ENCODE measurements around the gene P3H3.

The P3H3 gene, protein sequence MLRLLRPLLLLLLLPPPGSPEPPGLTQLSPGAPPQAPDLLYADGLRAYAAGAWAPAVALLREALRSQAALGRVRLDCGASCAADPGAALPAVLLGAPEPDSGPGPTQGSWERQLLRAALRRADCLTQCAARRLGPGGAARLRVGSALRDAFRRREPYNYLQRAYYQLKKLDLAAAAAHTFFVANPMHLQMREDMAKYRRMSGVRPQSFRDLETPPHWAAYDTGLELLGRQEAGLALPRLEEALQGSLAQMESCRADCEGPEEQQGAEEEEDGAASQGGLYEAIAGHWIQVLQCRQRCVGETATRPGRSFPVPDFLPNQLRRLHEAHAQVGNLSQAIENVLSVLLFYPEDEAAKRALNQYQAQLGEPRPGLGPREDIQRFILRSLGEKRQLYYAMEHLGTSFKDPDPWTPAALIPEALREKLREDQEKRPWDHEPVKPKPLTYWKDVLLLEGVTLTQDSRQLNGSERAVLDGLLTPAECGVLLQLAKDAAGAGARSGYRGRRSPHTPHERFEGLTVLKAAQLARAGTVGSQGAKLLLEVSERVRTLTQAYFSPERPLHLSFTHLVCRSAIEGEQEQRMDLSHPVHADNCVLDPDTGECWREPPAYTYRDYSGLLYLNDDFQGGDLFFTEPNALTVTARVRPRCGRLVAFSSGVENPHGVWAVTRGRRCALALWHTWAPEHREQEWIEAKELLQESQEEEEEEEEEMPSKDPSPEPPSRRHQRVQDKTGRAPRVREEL

DNA sequence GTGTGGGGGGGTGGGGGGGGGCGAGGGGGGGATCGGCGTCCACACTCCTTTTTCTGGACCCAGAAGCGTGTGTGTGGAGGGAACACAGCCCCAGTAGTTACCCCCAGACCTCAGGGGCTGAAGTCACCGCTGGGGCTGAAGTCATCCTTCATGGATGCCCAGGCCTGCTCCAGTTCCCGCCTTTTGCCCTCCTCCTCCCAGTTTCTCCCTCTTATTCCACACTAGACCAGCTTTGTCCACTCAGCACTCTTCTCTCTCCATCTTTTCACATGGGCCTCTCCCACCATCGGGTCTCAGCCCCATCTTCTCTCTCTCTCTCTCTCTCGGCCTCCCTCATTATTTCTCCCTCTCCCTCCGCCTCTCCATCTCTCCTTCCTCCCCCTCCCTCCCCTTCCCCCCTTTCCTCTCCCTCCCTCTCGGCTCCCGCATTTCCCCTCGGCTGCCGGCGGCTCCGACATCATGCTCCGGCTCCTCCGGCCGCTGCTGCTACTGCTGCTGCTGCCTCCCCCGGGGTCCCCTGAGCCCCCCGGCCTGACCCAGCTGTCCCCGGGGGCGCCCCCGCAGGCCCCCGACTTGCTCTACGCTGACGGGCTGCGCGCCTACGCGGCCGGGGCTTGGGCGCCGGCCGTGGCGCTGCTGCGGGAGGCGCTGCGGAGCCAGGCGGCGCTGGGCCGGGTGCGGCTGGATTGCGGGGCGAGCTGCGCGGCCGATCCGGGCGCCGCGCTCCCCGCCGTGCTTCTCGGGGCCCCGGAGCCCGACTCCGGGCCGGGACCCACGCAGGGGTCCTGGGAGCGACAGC is at the start of gene P3H3:
Gene P3H3 (plus strand): TSS at position 426 of the 799 bp plus-strand sequence. CDS start 34 bp downstream, at position 460.
- Histone ChIP-seq H3K27me3 (ENCODE audit: insufficient read depth, low read depth) (peaks cover 73% of the 10 kb centered on the region), H3K4me2 (no peak within 1 kb of the TSS), H3K4me3 (IDR thresholded peaks at IDR 0.05; ENCODE audit: insufficient read depth, low read depth, low read length) (no peak within 1 kb of the TSS), H4K20me1 (ENCODE audit: insufficient read depth) (no peaks in the 10 kb centered on the region), H3K36me3 (ENCODE audit: insufficient read depth) (no peaks in the 10 kb centered on the region), H3K9ac (no peak within 1 kb of the TSS), H3K4me1 (ENCODE audit: low read depth, poor library complexity, severe bottlenecking) (peaks cover 6% of the 10 kb centered on the region), H3K79me2 (ENCODE audit: insufficient read depth, low read depth) (no peaks in the 10 kb centered on the region), H3K27ac (no peak within 1 kb of the TSS), H2AFZ (ENCODE audit: low read depth) (no peak within 1 kb of the TSS)
- TF ChIP-seq, protein P1, sequence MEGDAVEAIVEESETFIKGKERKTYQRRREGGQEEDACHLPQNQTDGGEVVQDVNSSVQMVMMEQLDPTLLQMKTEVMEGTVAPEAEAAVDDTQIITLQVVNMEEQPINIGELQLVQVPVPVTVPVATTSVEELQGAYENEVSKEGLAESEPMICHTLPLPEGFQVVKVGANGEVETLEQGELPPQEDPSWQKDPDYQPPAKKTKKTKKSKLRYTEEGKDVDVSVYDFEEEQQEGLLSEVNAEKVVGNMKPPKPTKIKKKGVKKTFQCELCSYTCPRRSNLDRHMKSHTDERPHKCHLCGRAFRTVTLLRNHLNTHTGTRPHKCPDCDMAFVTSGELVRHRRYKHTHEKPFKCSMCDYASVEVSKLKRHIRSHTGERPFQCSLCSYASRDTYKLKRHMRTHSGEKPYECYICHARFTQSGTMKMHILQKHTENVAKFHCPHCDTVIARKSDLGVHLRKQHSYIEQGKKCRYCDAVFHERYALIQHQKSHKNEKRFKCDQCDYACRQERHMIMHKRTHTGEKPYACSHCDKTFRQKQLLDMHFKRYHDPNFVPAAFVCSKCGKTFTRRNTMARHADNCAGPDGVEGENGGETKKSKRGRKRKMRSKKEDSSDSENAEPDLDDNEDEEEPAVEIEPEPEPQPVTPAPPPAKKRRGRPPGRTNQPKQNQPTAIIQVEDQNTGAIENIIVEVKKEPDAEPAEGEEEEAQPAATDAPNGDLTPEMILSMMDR (conservative IDR thresholded peaks at IDR 0.05; ENCODE audit: low read depth, low read length) = no peak

DNA sequence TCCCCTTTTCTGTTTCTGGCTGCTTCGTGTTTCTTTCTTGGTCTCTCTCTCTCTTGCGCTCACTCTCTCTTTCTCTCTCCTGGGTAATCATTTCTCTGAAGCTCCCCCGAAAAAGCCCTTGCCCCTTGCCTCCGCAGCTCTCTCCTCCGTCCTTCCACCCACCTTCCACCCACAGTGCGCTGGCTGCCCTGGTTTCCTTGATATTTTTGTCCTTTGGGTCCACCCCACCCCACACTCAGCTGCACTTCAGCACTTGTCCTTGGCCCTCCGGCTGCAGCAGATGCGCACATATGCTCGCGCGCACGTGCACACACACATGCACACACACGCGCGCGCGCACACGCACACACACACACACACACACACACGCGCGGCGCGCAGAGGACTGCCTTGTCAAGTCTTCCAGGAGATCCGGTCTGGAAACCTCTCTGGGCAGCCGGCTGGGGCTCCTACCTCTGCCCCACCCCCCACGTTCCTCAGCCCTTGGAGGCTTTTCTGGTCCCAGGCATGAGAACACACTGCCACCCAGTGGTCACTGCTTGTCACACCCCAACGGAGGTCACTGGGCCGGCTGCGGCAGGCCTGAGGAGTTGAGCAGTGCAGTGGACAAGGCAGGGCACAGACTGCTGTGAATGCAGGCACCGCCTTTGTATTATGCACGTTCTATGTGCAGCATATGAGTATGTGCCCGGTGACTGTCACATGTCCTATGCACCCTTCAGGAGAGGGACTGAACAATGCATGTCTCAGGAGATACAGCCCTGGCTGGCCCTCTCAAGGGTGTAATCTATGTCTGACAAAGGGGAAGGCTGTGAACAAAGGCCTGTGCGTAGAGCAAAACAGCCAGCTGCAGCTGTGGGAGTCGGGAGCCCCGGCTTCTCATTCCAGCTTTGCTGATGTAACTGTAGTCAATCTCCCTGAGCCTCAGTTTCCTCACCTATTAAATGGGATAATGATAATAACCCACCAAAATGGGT is 49.3 kb upstream of the P3H3 start:
- Histone ChIP-seq H3K9ac (peak overlapping the region; percentile 43; the same call in 1 of the 2 replicates), H4K20me1 (ENCODE audit: insufficient read depth) (no peaks in the 10 kb centered on the region), H3K36me3 (ENCODE audit: insufficient read depth) (no peaks in the 10 kb centered on the region), H3K4me1 (ENCODE audit: low read depth, poor library complexity, severe bottlenecking) (peaks cover 27% of the 10 kb centered on the region), H3K4me2 (peak overlapping the region; percentile 85), H3K27ac (no peak overlapping the region), H3K4me3 (IDR thresholded peaks at IDR 0.05; ENCODE audit: insufficient read depth, low read depth, low read length) (no peak overlapping the region), H3K27me3 (ENCODE audit: insufficient read depth, low read depth) (no peaks in the 10 kb centered on the region), H3K79me2 (ENCODE audit: insufficient read depth, low read depth) (no peaks in the 10 kb centered on the region), H2AFZ (ENCODE audit: low read depth) (peak overlapping the region; percentile 94)
- TF ChIP-seq, protein P1 (conservative IDR thresholded peaks at IDR 0.05; ENCODE audit: low read depth, low read length) = peak; percentile 87

DNA sequence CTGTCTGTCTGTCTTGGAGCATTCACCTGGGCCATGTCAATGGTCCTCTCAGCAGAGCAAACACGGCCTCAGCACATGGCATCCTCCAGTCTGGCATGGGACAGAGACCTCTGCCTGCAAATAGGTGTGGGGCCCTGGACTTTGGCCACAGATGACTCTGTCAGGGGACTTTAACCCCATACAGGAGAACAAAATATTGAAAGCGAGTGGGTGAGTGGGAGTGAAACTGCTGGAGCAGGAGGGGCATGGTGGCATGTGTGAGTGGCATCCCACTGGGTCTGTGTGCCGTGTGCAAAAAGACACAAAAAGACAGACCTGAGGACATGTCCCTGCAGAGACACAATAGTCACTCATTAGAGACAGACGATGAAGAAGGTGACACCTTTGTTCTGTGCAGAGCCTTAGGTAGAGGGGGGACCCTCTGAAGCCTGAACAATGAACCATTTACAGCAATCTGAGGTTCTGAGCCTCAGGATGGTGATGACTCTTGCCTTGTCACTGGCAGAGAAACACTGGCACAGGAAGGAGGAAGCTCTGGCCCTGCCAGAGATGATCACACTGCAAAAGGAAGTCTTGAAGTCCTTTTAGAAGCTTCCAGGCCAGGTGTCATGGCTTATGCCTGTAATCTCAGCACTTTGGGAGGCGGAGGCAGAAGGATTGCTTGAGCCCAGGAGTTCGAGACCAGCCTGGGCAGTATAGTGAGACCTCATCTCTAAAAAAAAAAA is 48.3 kb upstream of the P3H3 start:
- Histone ChIP-seq H3K9ac (no peak overlapping the region), H3K27me3 (ENCODE audit: insufficient read depth, low read depth) (no peaks in the 10 kb centered on the region), H3K27ac (no peak overlapping the region), H3K4me3 (IDR thresholded peaks at IDR 0.05; ENCODE audit: insufficient read depth, low read depth, low read length) (no peak overlapping the region), H4K20me1 (ENCODE audit: insufficient read depth) (no peaks in the 10 kb centered on the region), H3K79me2 (ENCODE audit: insufficient read depth, low read depth) (no peaks in the 10 kb centered on the region), H3K4me1 (ENCODE audit: low read depth, poor library complexity, severe bottlenecking) (peaks cover 35% of the 10 kb centered on the region), H2AFZ (ENCODE audit: low read depth) (no peak overlapping the region), H3K36me3 (ENCODE audit: insufficient read depth) (no peaks in the 10 kb centered on the region), H3K4me2 (no peak overlapping the region)
- TF ChIP-seq, protein P1 (conservative IDR thresholded peaks at IDR 0.05; ENCODE audit: low read depth, low read length) = no peak
